Measurements from ENCODE around the gene SOAT2. TPM values are rescaled to one million over a fixed set of nuclear protein-coding genes. Genes with fewer than 3 reads are reported as not detected.
"Not testable (repeated sequence)": the region's sequence is repeated elsewhere in the genome, so short reads cannot be mapped to it uniquely, and the experiment has no call there.

SOAT2 gene
- total and polyA plus RNA-seq, 8 donors = 0.09 to 0.54 (median 0.17) TPM; not detected in 4

- intact Hi-C loops (cut with DNase I) = loop anchor here in 1 of 3 donors (5.0 kb wide), 1 partner anchor 36 kb away; no protein-coding TSS in a partner anchor
- Histone ChIP-seq H3K9me3 (no peaks in the 10 kb centered on the region), H3K27me3 (no peaks in the 10 kb centered on the region), H3K4me1 (no peaks in the 10 kb centered on the region), H3K27ac (no peak overlapping the region), H3K36me3 (no peaks in the 10 kb centered on the region), H3K4me3 (no peak overlapping the region)
- TF ChIP-seq, protein P1, sequence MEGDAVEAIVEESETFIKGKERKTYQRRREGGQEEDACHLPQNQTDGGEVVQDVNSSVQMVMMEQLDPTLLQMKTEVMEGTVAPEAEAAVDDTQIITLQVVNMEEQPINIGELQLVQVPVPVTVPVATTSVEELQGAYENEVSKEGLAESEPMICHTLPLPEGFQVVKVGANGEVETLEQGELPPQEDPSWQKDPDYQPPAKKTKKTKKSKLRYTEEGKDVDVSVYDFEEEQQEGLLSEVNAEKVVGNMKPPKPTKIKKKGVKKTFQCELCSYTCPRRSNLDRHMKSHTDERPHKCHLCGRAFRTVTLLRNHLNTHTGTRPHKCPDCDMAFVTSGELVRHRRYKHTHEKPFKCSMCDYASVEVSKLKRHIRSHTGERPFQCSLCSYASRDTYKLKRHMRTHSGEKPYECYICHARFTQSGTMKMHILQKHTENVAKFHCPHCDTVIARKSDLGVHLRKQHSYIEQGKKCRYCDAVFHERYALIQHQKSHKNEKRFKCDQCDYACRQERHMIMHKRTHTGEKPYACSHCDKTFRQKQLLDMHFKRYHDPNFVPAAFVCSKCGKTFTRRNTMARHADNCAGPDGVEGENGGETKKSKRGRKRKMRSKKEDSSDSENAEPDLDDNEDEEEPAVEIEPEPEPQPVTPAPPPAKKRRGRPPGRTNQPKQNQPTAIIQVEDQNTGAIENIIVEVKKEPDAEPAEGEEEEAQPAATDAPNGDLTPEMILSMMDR (IDR thresholded peaks at IDR 0.05) = no peak
- DNase-seq = no peak
- no peak for ATAC-seq
- no peak for FAIRE-seq
- WGBS, 2 donors = 90% methylated on average over 8 of the region's 8 CpGs
Observed at GRCh38 chr12:53161119-53161911, 58.0 kb downstream of the SOAT2 start.

GRCh38 chr12:53163008-53163407 is 59.7 kb downstream of the SOAT2 start:
- H3K4me3 ChIP-seq, DNase-seq, H3K9me3 ChIP-seq, H3K27ac ChIP-seq, H3K4me1 ChIP-seq, FAIRE-seq, H3K36me3 ChIP-seq, H3K27me3 ChIP-seq, ATAC-seq: not testable (repeated sequence)
- 98 to 100% methylated on average over 2 of the region's 2 CpGs for WGBS, 2 donors
- intact Hi-C loops (cut with DNase I) = loop anchor here in 1 of 3 donors (5.0 kb wide), 1 partner anchor 34 kb away; no protein-coding TSS in a partner anchor

DNA sequence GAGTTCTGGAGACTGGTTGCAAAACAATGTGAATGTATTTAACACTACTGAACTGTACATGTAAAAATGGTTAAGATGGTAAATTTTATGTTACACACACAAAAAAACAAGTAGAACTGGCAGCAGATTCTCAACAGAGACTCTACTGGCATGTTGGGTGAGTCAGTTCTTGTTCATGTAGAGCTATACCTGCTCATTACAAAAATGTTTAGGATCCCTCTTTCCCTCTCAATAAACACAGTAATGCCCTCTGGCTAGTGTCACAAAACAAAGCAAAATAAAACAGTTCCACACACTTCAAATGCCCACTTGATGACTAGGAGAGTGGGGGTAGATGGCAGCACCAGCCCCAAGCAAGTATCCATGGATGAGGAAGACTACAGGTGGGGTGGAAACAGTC is 63.6 kb downstream of the SOAT2 start:
- peaks cover 0 to 6% (median 0%) of the 10 kb centered on the region in 3 donors for H3K36me3 ChIP-seq
- no peak for FAIRE-seq

DNA sequence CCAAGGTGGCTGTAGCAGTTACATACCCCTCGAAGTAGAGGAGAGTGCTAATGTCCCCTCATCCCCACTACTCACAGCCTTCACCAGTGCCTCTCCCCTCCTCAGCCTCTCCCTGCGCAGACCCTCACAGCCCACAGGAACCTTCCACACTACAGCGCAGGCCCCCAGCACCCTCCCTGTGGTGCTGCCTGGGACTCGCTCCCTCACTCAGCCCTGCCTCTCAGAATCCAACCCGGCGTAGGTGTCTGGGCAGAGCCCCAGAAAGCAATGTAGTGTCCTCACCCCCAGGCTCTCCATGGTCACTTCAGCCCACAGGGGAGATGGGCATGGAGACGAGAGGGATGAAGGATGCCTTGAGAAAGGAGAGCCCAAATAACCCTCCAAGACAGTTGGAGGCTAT is 66.4 kb downstream of the SOAT2 start:
- intact Hi-C loops (cut with DNase I) = no loop called here
- H3K4me3 ChIP-seq = no peak overlapping the region
- ATAC-seq = no peak
- peaks cover 0 to 6% (median 0%) of the 10 kb centered on the region in 3 donors for H3K36me3 ChIP-seq
- H3K27me3 ChIP-seq = no peaks in the 10 kb centered on the region
- DNase-seq = no peak
- H3K27ac ChIP-seq = no peak overlapping the region
- no peak for FAIRE-seq
- no peaks in the 10 kb centered on the region for H3K9me3 ChIP-seq
- WGBS, 2 donors = 92 to 95% methylated on average over 7 of the region's 7 CpGs
- TF ChIP-seq, protein P1 (IDR thresholded peaks at IDR 0.05) = no peak
- H3K4me1 ChIP-seq = no peaks in the 10 kb centered on the region

More for the DNA sequence above, 63.6 kb downstream of the SOAT2 start:
- DNase-seq = no peak
- no peak for ATAC-seq
- H3K9me3 ChIP-seq = no peaks in the 10 kb centered on the region
- H3K4me1 ChIP-seq = no peaks in the 10 kb centered on the region
- no peaks in the 10 kb centered on the region for H3K27me3 ChIP-seq
- intact Hi-C loops (cut with DNase I) = no loop called here
- no peak overlapping the region for H3K27ac ChIP-seq
- TF ChIP-seq, protein P1 (IDR thresholded peaks at IDR 0.05) = no peak
- no peak overlapping the region for H3K4me3 ChIP-seq

DNA sequence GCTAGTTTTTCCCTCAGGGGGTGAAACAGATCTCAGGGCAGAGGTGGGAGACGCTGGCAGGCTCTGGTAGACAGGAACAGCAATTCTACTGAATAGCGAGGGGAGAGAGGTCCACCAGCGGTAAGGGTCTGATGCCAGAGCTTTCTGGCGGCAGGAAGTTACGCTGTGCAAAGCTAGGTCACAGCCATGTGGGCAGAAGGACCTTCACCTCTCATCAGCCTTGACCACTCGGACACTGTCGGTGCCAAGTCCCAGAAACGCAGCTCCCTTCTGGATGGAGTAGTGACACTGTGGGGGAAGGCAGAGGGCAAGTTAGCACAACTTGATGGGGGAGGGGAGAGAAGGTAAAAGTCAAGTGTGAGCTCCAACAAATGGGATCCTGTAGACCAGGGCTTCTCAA is 66.9 kb downstream of the SOAT2 start:
- H3K4me1 ChIP-seq = peaks cover 0 to 5% (median 1%) of the 10 kb centered on the region in 3 donors
- intact Hi-C loops (cut with DNase I) = no loop called here
- peaks cover 0 to 6% (median 0%) of the 10 kb centered on the region in 3 donors for H3K36me3 ChIP-seq
- DNase-seq (peak in 1 of 6 donors; percentile 5), FAIRE-seq (no peak), ATAC-seq (no peak)
- no peak overlapping the region for H3K4me3 ChIP-seq
- 92 to 94% methylated on average over 8 of the region's 8 CpGs for WGBS, 2 donors
- no peaks in the 10 kb centered on the region for H3K27me3 ChIP-seq
- TF ChIP-seq, protein P1 (IDR thresholded peaks at IDR 0.05) = no peak
- no peak overlapping the region for H3K27ac ChIP-seq
- no peaks in the 10 kb centered on the region for H3K9me3 ChIP-seq
